SK-N-SH (cell line): ENCODE data around the gene YJEFN3. TPM values are rescaled to one million over a fixed set of nuclear protein-coding genes. Genes with fewer than 3 reads are reported as not detected.

Experiments used
- CTCF ChIA-PET: fragments of 300-600, 350-600 bp; formaldehyde crosslinking; extraction: SDS; loops from one replicate; lab custom pipeline; 2021; lab: Yijun Ruan, JAX
- POLR2A ChIA-PET: fragments of 350-600 bp; sonication (Branson Sonifier 250); formaldehyde crosslinking; extraction: SDS; loops from one replicate; lab custom pipeline; 2020; ENCODE audit warnings: antibody characterized with exemption, inconsistent platforms; lab: Yijun Ruan, JAX
- DNase-seq: peaks from one replicate; pipeline ENCODE4 v3.0.0; 2012
- H2AFZ ChIP-seq: fragments of 200-600 bp; sonication (generic); 2 replicates; pipeline ENCODE4 v1.8.1; 2016; ENCODE audit warnings: antibody characterized with exemption, mild to moderate bottlenecking, low read depth
- H3F3A ChIP-seq: fragments of 200-600 bp; sonication (generic); replicated peaks from 2 replicates; pipeline ENCODE3; 2016; ENCODE audit warnings: antibody characterized with exemption, mild to moderate bottlenecking; ENCODE audit not compliant: insufficient read depth
- H3K27ac ChIP-seq, 2 experiments: fragments of 200-500 bp in 1 of 2; fragments of 200-600 bp in 1 of 2; sonication (Bioruptor generic) in 1 of 2; sonication (generic), shearing (Covaris generic) in 1 of 2; 2 replicates each; pipeline versions ENCODE4 v1.5.1 to v1.6.1; 2014 to 2016; ENCODE audit warnings: low read depth in 2 of 2, inconsistent platforms in 1 of 2, low read length in 1 of 2, mild to moderate bottlenecking in 1 of 2, mixed read lengths in 1 of 2
- H3K27me3 ChIP-seq: fragments of 200-600 bp; sonication (generic), shearing (Covaris generic); 2 replicates; pipeline ENCODE4 v1.6.1; 2016; ENCODE audit warnings: mixed run types; ENCODE audit not compliant: insufficient read depth
- H3K36me3 ChIP-seq, 2 experiments: fragments of 200-500 bp in 1 of 2; fragments of 200-600 bp in 1 of 2; sonication (Bioruptor generic) in 1 of 2; sonication (generic) in 1 of 2; replicated peaks in 1 of 2; 2 replicates each; pipeline versions ENCODE3 to v1.5.1; 2014 to 2016; ENCODE audit warnings: low read length in 1 of 2, mild to moderate bottlenecking in 1 of 2; ENCODE audit not compliant: insufficient read depth in 2 of 2, control insufficient read depth in 1 of 2
- H3K4me1 ChIP-seq, 2 experiments: fragments of 200-500 bp in 1 of 2; fragments of 200-600 bp in 1 of 2; sonication (Bioruptor generic) in 1 of 2; sonication (generic), shearing (Covaris generic) in 1 of 2; 2 replicates each; pipeline versions ENCODE4 v1.5.1 to v1.6.1; 2014 to 2016; ENCODE audit warnings: low read depth in 1 of 2, low read length in 1 of 2, mixed run types in 1 of 2; ENCODE audit not compliant: insufficient read depth in 2 of 2, control insufficient read depth in 1 of 2
- H3K4me2 ChIP-seq: fragments of 200-600 bp; sonication (generic), shearing (Covaris generic); 2 replicates; pipeline ENCODE4 v1.6.1; 2017; ENCODE audit warnings: mixed run types
- H3K4me3 ChIP-seq, 2 experiments: fragments of 200-500 bp in 1 of 2; fragments of 200-600 bp in 1 of 2; sonication (Bioruptor generic) in 1 of 2; sonication (generic), shearing (Covaris generic) in 1 of 2; 2 replicates each; pipeline versions ENCODE4 v1.5.1 to v1.8.1; 2014 to 2016; ENCODE audit warnings: low read depth in 2 of 2, inconsistent platforms in 1 of 2, low read length in 1 of 2, mild to moderate bottlenecking in 1 of 2, mixed read lengths in 1 of 2, moderate library complexity in 1 of 2
- H3K79me2 ChIP-seq: fragments of 200-600 bp; sonication (generic); 2 replicates; pipeline ENCODE4 v1.8.1; 2017; ENCODE audit warnings: mild to moderate bottlenecking; ENCODE audit not compliant: insufficient read depth
- H3K9ac ChIP-seq: fragments of 200-600 bp; sonication (generic); 2 replicates; pipeline ENCODE4 v1.6.1; 2017; ENCODE audit warnings: mixed run types
- H3K9me2 ChIP-seq: fragments of 200-600 bp; sonication (generic); 2 replicates; pipeline ENCODE4 v1.6.1; 2017; ENCODE audit warnings: mixed run types
- H3K9me3 ChIP-seq: fragments of 200-600 bp; sonication (generic); 2 replicates; pipeline ENCODE4 v1.6.1; 2017; ENCODE audit warnings: mixed run types, mild to moderate bottlenecking, moderate library complexity
- H4K20me1 ChIP-seq: fragments of 200-600 bp; sonication (generic); 2 replicates; pipeline ENCODE4 v1.6.1; 2017; ENCODE audit warnings: mild to moderate bottlenecking, mixed run types; ENCODE audit not compliant: insufficient read depth
- CHD2 ChIP-seq: fragments of 150-350 bp; IDR thresholded peaks from 2 replicates; pipeline ENCODE4 v1.6.1; 2018; ENCODE audit warnings: low read length; ENCODE audit not compliant: partially characterized antibody
- EZH2phosphoT487 ChIP-seq: fragments of 200-600 bp; sonication (generic); IDR thresholded peaks from 2 replicates; pipeline ENCODE4 v1.6.1; 2017; ENCODE audit warnings: low read depth, mixed run types, mild to moderate bottlenecking, antibody characterized with exemption, moderate library complexity, borderline replicate concordance
- NFIC ChIP-seq: IDR thresholded peaks from 2 replicates; pipeline ENCODE4 v1.4.0; 2012; ENCODE audit warnings: borderline replicate concordance
- REST ChIP-seq: IDR thresholded peaks from 2 replicates; pipeline ENCODE4 v1.6.1; 2012; ENCODE audit warnings: mild to moderate bottlenecking, low read depth, low read length, moderate library complexity
- TEAD4 ChIP-seq: IDR thresholded peaks from 2 replicates; pipeline ENCODE4 v1.4.0; 2012; ENCODE audit warnings: mild to moderate bottlenecking, borderline replicate concordance; ENCODE audit not compliant: insufficient read depth
- ZBTB33 ChIP-seq: IDR thresholded peaks from 2 replicates; pipeline ENCODE4 v1.4.0; 2012; ENCODE audit warnings: low read depth, borderline replicate concordance
- WGBS: methylation state at CpG from one replicate; pipeline ENCODE4 v1.1.6; 2017; ENCODE audit warnings: low lambda C conversion rate; 5-methylcytosine and 5-hydroxymethylcytosine counted together
- polyA plus RNA-seq, 3 experiments: library from polyadenylated mRNA; depleted of rRNA; stranded (reverse); fragments of >200 nt; gene quantifications; 2 replicates each; pipeline ENCODE4 v1.2.3, GENCODE V29; 2012
- TF ChIP-seq, protein P1 (sequence below): IDR thresholded peaks from 2 replicates; pipeline ENCODE4 v1.4.0; 2012; ENCODE audit warnings: low read depth
- TF ChIP-seq, protein P2 (sequence below): fragments of 150-350 bp; IDR thresholded peaks from 2 replicates; pipeline ENCODE4 v1.6.1; 2016; ENCODE audit warnings: mild to moderate bottlenecking, low read depth, low read length
- TF ChIP-seq, protein P3 (sequence below): fragments of 150-350 bp; IDR thresholded peaks from 2 replicates; pipeline ENCODE4 v1.6.1; 2017; ENCODE audit warnings: antibody characterized with exemption, low read length, low read depth, borderline replicate concordance
- TF ChIP-seq, protein P4 (sequence below): fragments of 200-600 bp; sonication (generic); IDR thresholded peaks from 2 replicates; pipeline ENCODE4 v1.6.1; 2017; ENCODE audit warnings: antibody characterized with exemption, mild to moderate bottlenecking, moderate library complexity

Gene YJEFN3
- polyA plus RNA-seq, 1 of the 3 experiments (the other 2 are of a cell fraction) = 7.2 TPM

- TF ChIP-seq, protein P1, sequence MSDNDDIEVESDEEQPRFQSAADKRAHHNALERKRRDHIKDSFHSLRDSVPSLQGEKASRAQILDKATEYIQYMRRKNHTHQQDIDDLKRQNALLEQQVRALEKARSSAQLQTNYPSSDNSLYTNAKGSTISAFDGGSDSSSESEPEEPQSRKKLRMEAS = peak; percentile 55; the same call in 1 of the 2 replicates
These were observed 39.6 kb upstream of the YJEFN3 start (continued) for GRCh38 chr19:19488875-19489690.

DNA sequence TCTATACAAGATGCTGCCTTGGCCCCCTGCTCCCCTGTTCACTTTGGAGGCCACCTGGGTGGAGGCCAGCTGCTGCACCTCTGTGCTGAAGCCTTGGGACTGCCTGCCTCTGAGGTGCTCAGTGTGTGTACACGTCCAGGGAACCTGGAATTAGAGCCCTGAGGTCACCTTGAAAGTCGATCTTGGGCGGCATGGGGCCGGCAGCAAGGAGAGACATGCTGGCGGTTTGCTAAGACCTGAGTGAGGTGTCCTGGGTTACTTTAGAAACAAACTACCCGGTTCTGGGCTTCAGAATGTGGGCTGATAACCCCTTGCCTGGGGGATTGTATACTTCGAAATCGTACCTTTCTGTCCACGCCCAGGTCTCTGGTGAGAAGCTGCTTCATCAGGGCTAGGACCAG is 38.9 kb upstream of the YJEFN3 start:
- peak overlapping the region; percentile 58 for H3K4me2 ChIP-seq
- 85% methylated on average over 5 of the region's 9 CpGs for WGBS
- H3K9ac ChIP-seq = peak overlapping the region; percentile 33; the same call in 1 of the 2 replicates
- H3K9me3 ChIP-seq = no peaks in the 10 kb centered on the region
- H3K36me3 ChIP-seq = peaks cover 4 to 20% of the 10 kb centered on the region in 2 experiments
- TF ChIP-seq TEAD4 (no peak), CHD2 (no peak), ZBTB33 (no peak), EZH2phosphoT487 (no peak), REST (no peak), NFIC (no peak)
- TF ChIP-seq, protein P2, sequence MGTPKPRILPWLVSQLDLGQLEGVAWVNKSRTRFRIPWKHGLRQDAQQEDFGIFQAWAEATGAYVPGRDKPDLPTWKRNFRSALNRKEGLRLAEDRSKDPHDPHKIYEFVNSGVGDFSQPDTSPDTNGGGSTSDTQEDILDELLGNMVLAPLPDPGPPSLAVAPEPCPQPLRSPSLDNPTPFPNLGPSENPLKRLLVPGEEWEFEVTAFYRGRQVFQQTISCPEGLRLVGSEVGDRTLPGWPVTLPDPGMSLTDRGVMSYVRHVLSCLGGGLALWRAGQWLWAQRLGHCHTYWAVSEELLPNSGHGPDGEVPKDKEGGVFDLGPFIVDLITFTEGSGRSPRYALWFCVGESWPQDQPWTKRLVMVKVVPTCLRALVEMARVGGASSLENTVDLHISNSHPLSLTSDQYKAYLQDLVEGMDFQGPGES = no peak
- TF ChIP-seq, protein P3, sequence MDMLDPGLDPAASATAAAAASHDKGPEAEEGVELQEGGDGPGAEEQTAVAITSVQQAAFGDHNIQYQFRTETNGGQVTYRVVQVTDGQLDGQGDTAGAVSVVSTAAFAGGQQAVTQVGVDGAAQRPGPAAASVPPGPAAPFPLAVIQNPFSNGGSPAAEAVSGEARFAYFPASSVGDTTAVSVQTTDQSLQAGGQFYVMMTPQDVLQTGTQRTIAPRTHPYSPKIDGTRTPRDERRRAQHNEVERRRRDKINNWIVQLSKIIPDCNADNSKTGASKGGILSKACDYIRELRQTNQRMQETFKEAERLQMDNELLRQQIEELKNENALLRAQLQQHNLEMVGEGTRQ = no peak
- TF ChIP-seq, protein P4, sequence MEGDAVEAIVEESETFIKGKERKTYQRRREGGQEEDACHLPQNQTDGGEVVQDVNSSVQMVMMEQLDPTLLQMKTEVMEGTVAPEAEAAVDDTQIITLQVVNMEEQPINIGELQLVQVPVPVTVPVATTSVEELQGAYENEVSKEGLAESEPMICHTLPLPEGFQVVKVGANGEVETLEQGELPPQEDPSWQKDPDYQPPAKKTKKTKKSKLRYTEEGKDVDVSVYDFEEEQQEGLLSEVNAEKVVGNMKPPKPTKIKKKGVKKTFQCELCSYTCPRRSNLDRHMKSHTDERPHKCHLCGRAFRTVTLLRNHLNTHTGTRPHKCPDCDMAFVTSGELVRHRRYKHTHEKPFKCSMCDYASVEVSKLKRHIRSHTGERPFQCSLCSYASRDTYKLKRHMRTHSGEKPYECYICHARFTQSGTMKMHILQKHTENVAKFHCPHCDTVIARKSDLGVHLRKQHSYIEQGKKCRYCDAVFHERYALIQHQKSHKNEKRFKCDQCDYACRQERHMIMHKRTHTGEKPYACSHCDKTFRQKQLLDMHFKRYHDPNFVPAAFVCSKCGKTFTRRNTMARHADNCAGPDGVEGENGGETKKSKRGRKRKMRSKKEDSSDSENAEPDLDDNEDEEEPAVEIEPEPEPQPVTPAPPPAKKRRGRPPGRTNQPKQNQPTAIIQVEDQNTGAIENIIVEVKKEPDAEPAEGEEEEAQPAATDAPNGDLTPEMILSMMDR = no peak
- no peak overlapping the region for H2AFZ ChIP-seq
- no peak for DNase-seq
- CTCF ChIA-PET = interaction anchor here (0.6 to 9.7 kb wide), 43 partner anchors 9 to 344 kb away, joined by 3 to 172 read pairs (median 6); partner anchors contain the start of genes GATAD2A, GMIP, MAU2 and NDUFA13
- peak overlapping the region; percentile 86 to 89 for H3K27ac ChIP-seq
- H3K4me3 ChIP-seq = peak overlapping the region in 1 of 2 experiments; percentile 19; a peak in 2 of 4 replicates
- no peaks in the 10 kb centered on the region for H3K27me3 ChIP-seq
- POLR2A ChIA-PET = interaction anchor here (0.8 to 1.4 kb wide), 3 partner anchors 26 to 84 kb away, joined by 3 to 4 read pairs (median 3); partner anchors contain the start of genes GATAD2A and NDUFA13
- H4K20me1 ChIP-seq = no peaks in the 10 kb centered on the region
- H3K4me1 ChIP-seq = peaks cover 29 to 50% of the 10 kb centered on the region in 2 experiments
- peaks cover 41% of the 10 kb centered on the region for H3K79me2 ChIP-seq
- H3K9me2 ChIP-seq = no peaks in the 10 kb centered on the region
- peaks cover 26% of the 10 kb centered on the region for H3F3A ChIP-seq
